ENCODE data around the gene FGD5.

FGD5 gene

GRCh38 chr3:14863333-14864100 is 44.8 kb downstream of the FGD5 start:
- H3K27me3 Mint-ChIP-seq, result no peaks in the 10 kb centered on the region
- DNase-seq (no peak), ATAC-seq (no peak)
- H3K9me3 Mint-ChIP-seq, result no peaks in the 10 kb centered on the region
- H3K27ac Mint-ChIP-seq, result no peak overlapping the region
- H3K4me1 Mint-ChIP-seq, result no peaks in the 10 kb centered on the region
- H3K4me3 Mint-ChIP-seq, result no peak overlapping the region

GRCh38 chr3:14864131-14864530 is 45.4 kb downstream of the FGD5 start:
- H3K27ac Mint-ChIP-seq, result no peak overlapping the region
- H3K9me3 Mint-ChIP-seq, result no peaks in the 10 kb centered on the region
- no peaks in the 10 kb centered on the region for H3K4me1 Mint-ChIP-seq
- no peak overlapping the region for H3K4me3 Mint-ChIP-seq
- no peak for ATAC-seq
- DNase-seq, result no peak
- H3K27me3 Mint-ChIP-seq, result no peaks in the 10 kb centered on the region

GRCh38 chr3:14866627-14867026 is 47.9 kb downstream of the FGD5 start:
- no peaks in the 10 kb centered on the region for H3K4me1 Mint-ChIP-seq
- H3K4me3 Mint-ChIP-seq, result no peak overlapping the region
- no peaks in the 10 kb centered on the region for H3K27me3 Mint-ChIP-seq
- DNase-seq (no peak), ATAC-seq (no peak)
- H3K9me3 Mint-ChIP-seq, result no peaks in the 10 kb centered on the region
- H3K27ac Mint-ChIP-seq, result no peak overlapping the region

- no peaks in the 10 kb centered on the region for H3K9me3 Mint-ChIP-seq
- no peak overlapping the region for H3K27ac Mint-ChIP-seq
- H3K4me3 Mint-ChIP-seq, result no peak overlapping the region
- no peaks in the 10 kb centered on the region for H3K4me1 Mint-ChIP-seq
- DNase-seq (no peak), ATAC-seq (no peak)
- H3K27me3 Mint-ChIP-seq, result no peaks in the 10 kb centered on the region
Measured at GRCh38 chr3:14867936-14868570, 49.3 kb downstream of the FGD5 start.

- no peak for ATAC-seq
- Mint-ChIP-seq H3K4me1 (no peaks in the 10 kb centered on the region), H3K9me3 (no peaks in the 10 kb centered on the region), H3K27me3 (no peaks in the 10 kb centered on the region), H3K27ac (no peak overlapping the region), H3K4me3 (no peak overlapping the region)
- no peak for DNase-seq
Measured at GRCh38 chr3:14869917-14870782, 51.4 kb downstream of the FGD5 start.

- no peaks in the 10 kb centered on the region for H3K27me3 Mint-ChIP-seq
- ATAC-seq, result no peak
Measured at GRCh38 chr3:14870783-14871060, 52.0 kb downstream of the FGD5 start.

GRCh38 chr3:14871456-14872200 is 52.9 kb downstream of the FGD5 start:
- no peak for ATAC-seq
- no peak overlapping the region for H3K4me3 Mint-ChIP-seq
- peak overlapping the region; percentile 17 to 50 for H3K27ac Mint-ChIP-seq
- no peaks in the 10 kb centered on the region for H3K4me1 Mint-ChIP-seq
- DNase-seq, result no peak
- no peaks in the 10 kb centered on the region for H3K27me3 Mint-ChIP-seq
- H3K9me3 Mint-ChIP-seq, result no peaks in the 10 kb centered on the region

More at GRCh38 chr3:14870783-14871060, 52.0 kb downstream of the FGD5 start:
- no peak overlapping the region for H3K27ac Mint-ChIP-seq
- no peaks in the 10 kb centered on the region for H3K9me3 Mint-ChIP-seq
- no peak for DNase-seq
- H3K4me1 Mint-ChIP-seq, result no peaks in the 10 kb centered on the region
- no peak overlapping the region for H3K4me3 Mint-ChIP-seq

GRCh38 chr3:14872706-14873105 is 53.9 kb downstream of the FGD5 start:
- Mint-ChIP-seq H3K27ac (no peak overlapping the region), H3K4me1 (no peaks in the 10 kb centered on the region), H3K27me3 (no peaks in the 10 kb centered on the region), H3K9me3 (no peaks in the 10 kb centered on the region), H3K4me3 (no peak overlapping the region)
- no peak for ATAC-seq
- no peak for DNase-seq

- ATAC-seq (no peak), DNase-seq (no peak)
- no peaks in the 10 kb centered on the region for H3K27me3 Mint-ChIP-seq
- no peaks in the 10 kb centered on the region for H3K9me3 Mint-ChIP-seq
- H3K4me1 Mint-ChIP-seq, result peaks cover 9% of the 10 kb centered on the region
- H3K27ac Mint-ChIP-seq, result peak overlapping the region in 1 of 2 donors; percentile 83
- no peak overlapping the region for H3K4me3 Mint-ChIP-seq
Measured at GRCh38 chr3:14874784-14875183, 56.0 kb downstream of the FGD5 start.

- Mint-ChIP-seq H3K27me3 (no peaks in the 10 kb centered on the region), H3K4me3 (no peak overlapping the region), H3K9me3 (no peaks in the 10 kb centered on the region), H3K27ac (peak overlapping the region in 1 of 2 donors; percentile 29), H3K4me1 (peaks cover 12% of the 10 kb centered on the region)
- DNase-seq, result no peak
- ATAC-seq, result no peak
Measured at GRCh38 chr3:14875411-14876175, 56.8 kb downstream of the FGD5 start.

- Mint-ChIP-seq H3K27ac (no peak overlapping the region), H3K4me3 (no peak overlapping the region), H3K27me3 (no peaks in the 10 kb centered on the region), H3K4me1 (peaks cover 21% of the 10 kb centered on the region), H3K9me3 (no peaks in the 10 kb centered on the region)
- DNase-seq (no peak), ATAC-seq (no peak)
Measured at GRCh38 chr3:14876921-14877333, 58.2 kb downstream of the FGD5 start.

GRCh38 chr3:14877469-14877868 is 58.7 kb downstream of the FGD5 start:
- ATAC-seq (no peak), DNase-seq (no peak)

GRCh38 chr3:14879211-14879874 is 60.6 kb downstream of the FGD5 start:
- ATAC-seq (peak; percentile 65), DNase-seq (no peak)
- Mint-ChIP-seq H3K27me3 (no peaks in the 10 kb centered on the region), H3K9me3 (no peaks in the 10 kb centered on the region), H3K27ac (no peak overlapping the region), H3K4me1 (peaks cover 41% of the 10 kb centered on the region), H3K4me3 (no peak overlapping the region)

More at GRCh38 chr3:14877469-14877868, 58.7 kb downstream of the FGD5 start:
- Mint-ChIP-seq H3K4me3 (no peak overlapping the region), H3K27ac (no peak overlapping the region), H3K4me1 (peaks cover 25% of the 10 kb centered on the region), H3K27me3 (no peaks in the 10 kb centered on the region), H3K9me3 (no peaks in the 10 kb centered on the region)

- Mint-ChIP-seq H3K27me3 (no peaks in the 10 kb centered on the region), H3K9me3 (no peaks in the 10 kb centered on the region), H3K27ac (peak overlapping the region in 1 of 2 donors; percentile 9), H3K4me3 (peak overlapping the region; percentile 6 to 33), H3K4me1 (peaks cover 53% of the 10 kb centered on the region)
- no peak for DNase-seq
- ATAC-seq, result no peak
Measured at GRCh38 chr3:14880447-14881106, 61.8 kb downstream of the FGD5 start.
